HG02840 (cell line): ENCODE results near the gene GRM4.

ENCODE experiments used
- ATAC-seq: cut with Tn5 transposase; IDR thresholded peaks from one replicate; pipeline ENCODE4 v1.9.1; 2021; ENCODE audit warnings: mild to moderate bottlenecking, moderate library complexity, moderate number of reproducible peaks; ENCODE audit not compliant: unreplicated experiment, low FRiP score

GRM4 gene

GRCh38 chr6:34066772-34067770, 78.8 kb downstream of the GRM4 start:
- no peak for ATAC-seq

GRCh38 chr6:34066218-34066571, 79.7 kb downstream of the GRM4 start:
- no peak for ATAC-seq

DNA sequence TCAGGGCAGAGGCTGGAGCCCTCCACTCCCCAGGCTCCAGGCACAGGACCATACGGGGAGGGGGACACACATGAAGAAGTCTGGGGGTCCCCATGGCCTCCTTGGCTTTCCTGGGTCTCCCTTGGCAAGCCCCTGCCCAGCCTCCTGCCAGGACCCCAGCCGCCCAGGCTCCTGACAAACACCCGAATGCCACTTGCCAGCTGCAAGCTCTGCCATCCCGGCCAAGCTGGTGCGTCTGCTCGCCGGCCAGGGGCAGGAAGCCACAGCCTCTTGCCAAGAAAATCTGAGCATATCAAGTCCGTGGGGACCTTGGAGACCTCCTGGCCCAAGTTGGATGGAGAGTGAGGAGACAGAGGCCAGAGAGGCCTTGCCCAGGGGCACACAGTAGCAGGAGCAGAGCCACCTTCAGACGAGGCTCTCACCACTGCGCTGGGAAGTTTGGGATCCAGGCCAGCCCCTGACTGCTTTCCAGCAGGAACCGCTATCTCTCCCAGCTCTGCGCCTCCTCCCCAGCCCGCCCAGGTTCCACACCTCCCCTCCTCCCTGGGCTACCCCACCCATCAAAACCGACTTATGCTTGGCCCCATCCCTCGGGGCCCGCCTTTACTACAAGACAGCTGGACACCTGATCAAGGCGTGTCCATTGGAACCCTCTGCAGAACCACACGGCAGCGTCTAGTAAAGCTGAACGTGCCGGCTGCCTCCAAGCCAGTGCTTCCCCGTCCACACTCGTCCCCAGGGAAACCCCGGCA, 80.2 kb downstream of the GRM4 start:
- no peak for ATAC-seq

DNA sequence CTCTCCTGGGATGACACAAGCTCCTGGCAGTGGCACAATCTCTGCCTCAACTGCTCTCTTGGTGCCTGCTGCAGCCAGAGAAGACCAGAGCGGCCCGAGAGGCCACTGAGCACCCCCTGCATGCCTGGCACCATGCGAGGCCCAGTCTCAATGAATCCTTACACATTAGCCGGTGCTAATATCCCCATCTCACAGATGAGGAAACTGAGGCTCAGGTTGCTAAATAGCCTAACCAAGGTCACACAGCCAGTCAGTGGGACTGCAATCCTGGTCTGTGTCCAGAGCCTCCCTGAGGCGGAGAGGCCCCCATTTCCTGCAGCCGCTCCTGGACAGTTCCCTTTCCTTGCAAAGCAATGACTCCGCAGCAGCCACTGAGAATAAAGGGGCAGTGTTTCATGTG, 81.2 kb downstream of the GRM4 start:
- ATAC-seq, result no peak

GRCh38 chr6:34063651-34064050, 82.2 kb downstream of the GRM4 start:
- ATAC-seq, result no peak

DNA sequence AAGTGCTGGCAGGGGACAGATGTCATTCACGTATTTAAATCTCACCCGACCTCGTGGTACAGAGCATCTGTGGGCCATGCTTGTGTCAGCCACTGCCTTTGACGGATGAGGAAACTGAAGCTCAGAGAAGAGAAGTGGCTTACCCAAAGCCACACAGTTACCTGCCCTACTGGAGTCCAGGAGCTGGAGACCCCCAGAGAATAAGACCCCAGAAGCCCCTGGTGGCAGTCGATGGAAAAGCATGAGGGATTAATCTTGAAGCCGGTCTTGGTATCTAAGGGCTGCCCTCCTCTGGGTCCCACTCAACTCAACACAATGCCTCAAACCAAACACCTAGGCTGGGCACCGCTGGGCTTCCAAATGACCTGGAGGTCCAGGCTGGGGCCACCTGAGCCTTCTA, 83.1 kb downstream of the GRM4 start:
- no peak for ATAC-seq

DNA sequence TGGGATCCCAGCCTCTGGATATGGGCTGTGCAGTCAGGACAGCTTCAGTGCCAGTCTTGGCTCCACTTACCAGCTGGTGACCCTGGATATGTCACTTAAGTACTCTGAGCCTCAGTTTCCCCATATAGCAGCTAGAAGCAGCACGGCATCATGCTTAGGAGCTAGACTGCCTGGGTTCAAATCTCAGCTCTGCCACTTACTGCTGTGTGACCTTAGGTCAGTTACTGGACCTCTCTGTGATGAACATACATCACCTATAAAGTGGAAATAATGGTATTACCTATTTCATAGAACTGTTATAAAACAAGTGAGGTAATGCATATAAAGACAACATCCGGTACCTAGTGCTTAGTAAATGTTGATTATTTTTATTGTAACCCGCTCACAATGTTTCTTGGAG, 83.7 kb downstream of the GRM4 start:
- no peak for ATAC-seq

- ATAC-seq, result no peak
Measured at GRCh38 chr6:34061348-34061747, 84.5 kb downstream of the GRM4 start.

GRCh38 chr6:34059914-34060313, 86.0 kb downstream of the GRM4 start:
- ATAC-seq, result no peak

DNA sequence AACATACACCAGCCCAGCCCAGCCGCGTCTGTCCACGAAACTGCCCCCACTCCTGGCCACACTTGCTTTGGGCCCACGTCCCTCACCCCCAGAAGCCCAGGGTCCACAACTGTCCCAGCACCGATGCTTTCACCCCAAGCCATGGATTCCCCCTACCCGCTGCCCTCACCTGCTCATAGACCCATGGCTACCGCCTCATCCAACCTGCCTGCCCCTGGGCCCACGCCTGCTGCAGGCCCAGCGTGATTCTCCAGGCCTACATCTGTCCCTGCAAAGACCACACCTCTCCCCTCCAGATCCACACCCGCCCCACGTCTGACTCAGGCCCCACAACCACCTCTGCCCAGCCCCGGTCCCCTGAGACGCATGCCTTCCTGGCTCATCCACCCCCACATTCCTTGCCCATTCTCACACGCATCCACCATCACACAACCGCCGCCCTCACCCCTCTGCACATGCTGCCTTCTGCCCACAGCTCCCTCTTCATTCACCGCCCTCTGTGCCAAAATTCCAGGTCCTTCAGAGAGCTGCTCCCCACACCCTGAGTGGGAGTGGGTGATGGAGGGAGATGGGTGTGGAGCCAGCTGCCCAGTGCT, 86.7 kb downstream of the GRM4 start:
- no peak for ATAC-seq

DNA sequence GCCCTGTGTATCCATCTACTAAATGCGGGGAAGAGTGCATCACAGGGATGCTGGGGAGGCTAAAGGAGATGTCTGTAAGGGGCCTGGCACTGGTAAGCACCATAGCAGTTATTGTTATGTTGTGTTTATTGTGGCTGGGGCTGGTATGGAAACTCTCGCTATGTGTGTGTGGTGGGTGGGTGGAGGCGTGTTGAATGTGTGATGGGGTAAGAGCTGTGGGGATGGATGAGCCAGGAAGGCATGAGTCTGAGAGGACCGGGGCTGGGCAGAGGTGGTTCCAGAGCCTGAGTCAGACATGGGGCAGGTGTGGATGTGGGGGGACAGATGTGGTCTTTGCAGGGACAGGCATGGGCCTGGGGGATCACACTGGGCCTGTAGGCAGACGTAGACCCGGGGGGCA, 88.1 kb downstream of the GRM4 start:
- ATAC-seq, result no peak

GRCh38 chr6:34057191-34057590, 88.7 kb downstream of the GRM4 start:
- ATAC-seq, result no peak

DNA sequence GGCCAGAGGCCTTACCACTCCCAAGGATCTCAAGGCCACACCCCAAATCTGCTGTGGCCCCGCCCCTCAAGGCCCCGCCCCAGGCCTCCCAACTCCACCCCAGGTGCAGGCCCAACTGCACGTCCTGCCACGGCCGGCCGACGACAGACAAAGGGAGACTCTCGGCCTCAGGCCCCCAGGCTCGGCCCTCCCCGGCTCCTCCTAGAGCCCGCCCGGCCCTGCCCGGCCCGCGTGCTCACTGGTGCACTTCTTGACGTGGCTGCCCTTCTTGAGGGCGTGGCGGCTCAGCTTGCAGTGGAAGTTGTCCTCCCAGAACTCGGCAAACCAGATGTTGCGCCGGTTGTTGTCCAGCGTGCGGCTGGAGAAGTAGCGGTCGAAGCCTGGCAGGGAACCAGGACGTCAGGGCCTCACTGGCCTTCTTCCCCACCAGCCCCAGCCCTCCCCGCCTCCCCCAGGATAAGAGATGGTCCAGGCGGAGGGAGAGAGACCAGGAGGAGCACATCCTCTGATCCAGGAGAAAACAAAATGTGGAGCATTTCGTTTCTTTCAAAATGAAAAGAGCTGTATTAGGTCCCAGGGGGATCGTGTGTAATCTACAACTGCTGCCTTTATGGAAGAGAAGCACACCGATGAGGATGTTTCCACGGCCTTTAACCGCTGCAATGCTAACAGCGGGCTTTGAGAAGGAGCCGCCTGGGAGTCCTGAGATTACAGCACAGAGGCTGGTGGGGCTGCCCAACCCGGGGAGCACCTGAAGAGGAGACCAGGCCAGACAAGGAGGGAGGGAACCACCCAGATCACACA, 89.4 kb downstream of the GRM4 start:
- no peak for ATAC-seq

DNA sequence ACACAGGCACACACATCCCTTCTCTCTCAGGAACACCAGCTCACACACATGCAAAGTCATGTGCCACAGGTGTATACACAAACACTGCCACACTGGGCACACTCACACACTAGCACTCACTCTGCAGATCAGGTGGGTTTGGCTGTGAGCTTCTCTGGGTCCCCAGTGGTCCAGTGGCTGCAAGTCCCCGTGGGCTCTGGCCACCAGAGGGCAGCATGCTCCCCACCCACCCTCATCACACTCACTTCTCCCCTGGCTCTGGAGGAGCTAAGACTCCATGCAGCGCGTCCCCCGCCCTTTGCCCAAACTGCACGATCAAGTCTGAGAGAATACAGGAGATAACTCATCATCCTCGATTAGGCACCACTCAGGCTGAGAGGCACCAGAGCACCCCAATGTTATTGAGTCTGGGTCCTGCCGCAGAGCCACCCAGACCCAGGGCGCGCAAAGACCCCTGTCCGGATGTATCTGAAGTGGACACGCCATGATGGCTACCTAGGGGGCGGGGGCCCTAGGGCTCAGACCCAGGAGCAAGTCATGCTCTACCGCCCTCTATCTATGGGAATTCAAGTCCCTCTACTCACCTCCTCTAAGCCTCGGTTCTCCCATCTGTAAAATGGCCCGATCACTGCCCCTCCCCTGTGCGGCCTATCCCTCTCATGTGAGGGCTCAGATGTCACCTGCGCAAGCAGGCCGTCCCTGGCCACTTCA, 90.5 kb downstream of the GRM4 start:
- no peak for ATAC-seq

DNA sequence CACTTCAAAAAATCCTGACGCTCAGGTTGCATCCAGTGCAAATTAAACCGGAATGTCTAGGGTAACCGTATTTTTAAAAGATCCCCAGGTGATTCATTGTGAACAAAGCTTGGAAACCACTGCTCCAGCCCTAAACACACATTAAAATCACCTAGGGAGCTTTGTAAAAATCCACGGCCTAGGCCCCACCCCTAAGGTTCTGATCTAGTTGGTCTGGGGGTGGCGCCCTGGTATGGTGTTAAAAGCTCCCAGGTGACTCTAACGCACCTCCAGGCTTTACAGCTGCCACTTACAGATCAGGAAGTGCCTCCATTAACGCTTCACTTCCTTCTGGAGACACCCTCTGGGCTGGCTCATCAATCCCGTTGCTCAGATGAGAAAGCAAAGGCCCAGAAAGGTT, 92.2 kb downstream of the GRM4 start:
- ATAC-seq, result no peak

DNA sequence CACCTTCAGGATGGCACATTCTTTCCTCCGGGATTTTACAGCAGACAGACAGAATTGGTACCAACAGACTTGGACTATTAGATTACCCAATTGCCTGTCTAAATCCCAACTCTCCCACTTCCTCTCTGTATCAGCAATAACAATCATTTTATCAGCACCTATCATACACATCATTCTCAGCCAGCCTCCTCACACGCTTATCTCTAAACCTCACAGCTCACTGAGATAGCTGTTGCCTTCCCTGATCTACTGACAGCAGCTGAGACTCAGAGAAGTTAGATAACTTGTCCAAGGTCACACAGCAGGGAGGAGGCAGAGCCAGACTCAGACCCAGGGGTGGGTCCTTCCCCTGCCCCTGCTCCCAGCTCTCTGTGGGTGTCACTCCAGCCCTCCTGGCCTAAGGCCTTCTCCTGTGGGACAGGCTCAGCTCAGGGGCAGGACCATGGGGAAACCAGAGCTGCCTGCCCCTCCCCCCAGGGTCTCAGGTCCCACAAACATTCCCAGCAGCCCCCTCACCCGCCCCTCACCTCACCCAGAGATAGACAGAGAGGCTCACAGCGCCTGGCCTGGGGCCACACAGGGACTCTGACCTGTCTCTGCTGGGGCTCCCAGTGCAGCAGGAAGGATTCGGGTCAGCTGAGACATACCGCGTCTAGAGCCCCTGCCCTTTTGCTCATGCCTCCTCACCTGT, 92.8 kb downstream of the GRM4 start:
- no peak for ATAC-seq

DNA sequence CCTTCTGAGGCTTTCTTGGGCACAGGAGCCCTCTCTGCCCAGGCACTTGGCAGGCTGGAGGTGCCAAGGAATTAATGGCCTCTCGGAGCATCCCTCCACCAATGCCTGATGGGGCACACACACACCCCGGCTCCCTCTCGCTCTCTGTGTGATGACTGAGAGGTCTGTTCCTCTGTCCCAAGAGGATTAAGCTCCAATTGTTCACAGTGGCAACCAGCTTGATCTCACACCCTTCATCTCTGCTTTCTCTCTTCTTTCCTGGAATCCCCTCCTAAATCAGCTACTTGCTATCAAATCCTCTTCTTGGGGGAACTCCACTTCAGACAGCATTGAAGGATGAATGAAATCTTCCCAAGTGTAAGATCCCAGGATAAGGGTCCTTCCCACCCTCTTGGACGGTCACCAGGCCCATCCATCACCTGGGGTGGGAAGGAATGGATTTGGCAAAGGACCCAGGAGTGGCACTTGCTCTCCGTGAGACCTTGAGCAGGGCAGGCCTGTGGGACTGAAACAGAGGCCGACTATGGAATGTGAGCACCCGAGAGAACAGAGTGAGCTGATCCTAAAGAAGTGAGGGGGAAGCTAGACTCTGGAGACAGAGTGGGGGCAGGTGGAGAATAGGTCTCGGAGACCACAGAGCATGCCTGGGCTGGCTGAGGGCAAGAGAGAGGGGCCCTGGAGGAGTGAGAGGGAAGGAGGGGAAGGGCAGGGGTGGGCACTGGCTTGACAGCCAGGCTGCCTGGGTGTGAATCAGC, 93.6 kb downstream of the GRM4 start:
- no peak for ATAC-seq

- ATAC-seq, result no peak
Measured at GRCh38 chr6:34051331-34051919, 94.5 kb downstream of the GRM4 start.
